VCaP (cell line): ENCODE measurements around the gene ORC6.

Experiments
- H3K27ac ChIP-seq: fragments of 450-650 bp; 2 replicates; pipeline ENCODE4 v1.5.1; 2017
- CTCF ChIP-seq: fragments of 450-650 bp; conservative IDR thresholded peaks from 2 replicates; pipeline ENCODE4 v1.5.1; 2017; ENCODE audit warnings: mild to moderate bottlenecking, moderate library complexity

ORC6 gene

GRCh38 chr16:46702030-46702429 is 12.6 kb downstream of the ORC6 start:
- TF ChIP-seq CTCF, result no peak
- H3K27ac ChIP-seq, result no peak overlapping the region

- TF ChIP-seq CTCF, result no peak
- no peak overlapping the region for H3K27ac ChIP-seq
These were observed 17.2 kb downstream of the ORC6 start for GRCh38 chr16:46706642-46707041.

- no peak for TF ChIP-seq CTCF
- H3K27ac ChIP-seq, result no peak overlapping the region
These were observed 20.1 kb downstream of the ORC6 start for GRCh38 chr16:46709469-46710005.

- no peak overlapping the region for H3K27ac ChIP-seq
- no peak for TF ChIP-seq CTCF
These were observed 21.9 kb downstream of the ORC6 start for GRCh38 chr16:46711106-46712058.

GRCh38 chr16:46712911-46713310 is 23.5 kb downstream of the ORC6 start:
- no peak overlapping the region for H3K27ac ChIP-seq

GRCh38 chr16:46713634-46714033 is 24.2 kb downstream of the ORC6 start:
- H3K27ac ChIP-seq, result no peak overlapping the region
- no peak for TF ChIP-seq CTCF

More at GRCh38 chr16:46712911-46713310, 23.5 kb downstream of the ORC6 start:
- TF ChIP-seq CTCF, result no peak

GRCh38 chr16:46714797-46715591 is 25.5 kb downstream of the ORC6 start:
- H3K27ac ChIP-seq, result no peak overlapping the region
- TF ChIP-seq CTCF, result no peak
